Mesenchymal stem cell (in vitro differentiated cells and primary cell): ENCODE results near the gene VIPR2.

Experiments used
- DNase-seq: peaks from one replicate; pipeline ENCODE4 v3.0.0-alpha.2; 2013
- H2AFZ ChIP-seq: one replicate; pipeline ENCODE4 v1.6.1; 2013; ENCODE audit warnings: low read depth, mild to moderate bottlenecking, control low read depth, inconsistent platforms, low read length, moderate library complexity
- H2AK5ac ChIP-seq: 2 replicates; pipeline ENCODE4 v1.6.1; 2013; ENCODE audit warnings: low read length, moderate library complexity, mild to moderate bottlenecking, inconsistent platforms; ENCODE audit not compliant: severe bottlenecking
- H2BK120ac ChIP-seq: one replicate; pipeline ENCODE4 v1.6.1; 2013; ENCODE audit warnings: low read depth, mild to moderate bottlenecking, inconsistent platforms, low read length, moderate library complexity
- H2BK12ac ChIP-seq, 2 experiments: one replicate each; pipeline ENCODE4 v1.6.1; 2013; ENCODE audit warnings: inconsistent platforms in 2 of 2, low read length in 2 of 2, mild to moderate bottlenecking in 2 of 2, moderate library complexity in 2 of 2, control low read depth in 1 of 2
- H2BK15ac ChIP-seq: one replicate; pipeline ENCODE4 v1.6.1; 2013; ENCODE audit warnings: mild to moderate bottlenecking, low read depth, inconsistent platforms; ENCODE audit not compliant: poor library complexity, severe bottlenecking
- H2BK5ac ChIP-seq: 2 replicates; pipeline ENCODE4 v1.6.1; 2013; ENCODE audit warnings: low read depth, mild to moderate bottlenecking, low read length, control low read depth, inconsistent platforms; ENCODE audit not compliant: poor library complexity, severe bottlenecking
- H3K14ac ChIP-seq, 2 experiments: one replicate each; pipeline ENCODE4 v1.6.1; 2013; ENCODE audit warnings: inconsistent platforms in 2 of 2, low read length in 2 of 2, control low read depth in 1 of 2, mild to moderate bottlenecking in 1 of 2, moderate library complexity in 1 of 2
- H3K18ac ChIP-seq, 2 experiments: one replicate each; pipeline ENCODE4 v1.6.1; 2013; ENCODE audit warnings: inconsistent platforms in 2 of 2, low read length in 2 of 2, control low read depth in 1 of 2, low read depth in 1 of 2, mild to moderate bottlenecking in 1 of 2
- H3K23ac ChIP-seq, 2 experiments: one replicate each; pipeline ENCODE4 v1.6.1; 2013; ENCODE audit warnings: inconsistent platforms in 2 of 2, low read length in 2 of 2, mild to moderate bottlenecking in 2 of 2, moderate library complexity in 2 of 2, control low read depth in 1 of 2
- H3K27ac ChIP-seq: 2 replicates; pipeline ENCODE4 v1.5.1; 2013; ENCODE audit warnings: mild to moderate bottlenecking, moderate library complexity, low read length, control low read depth, inconsistent platforms; ENCODE audit not compliant: poor library complexity, severe bottlenecking
- H3K27me3 ChIP-seq, 2 experiments: 2 replicates each; pipeline versions ENCODE4 v1.6.1 to v1.7.0; 2013; ENCODE audit warnings: low read length in 2 of 2, mild to moderate bottlenecking in 2 of 2, moderate library complexity in 2 of 2, control low read depth in 1 of 2, inconsistent platforms in 1 of 2; ENCODE audit not compliant: control insufficient read depth in 1 of 2, insufficient read depth in 1 of 2
- H3K36me3 ChIP-seq, 2 experiments: 2 replicates each; pipeline versions ENCODE4 v1.6.1 to v1.7.0; 2013; ENCODE audit warnings: low read length in 2 of 2, control low read depth in 1 of 2, inconsistent platforms in 1 of 2, low read depth in 1 of 2, mild to moderate bottlenecking in 1 of 2; ENCODE audit not compliant: insufficient read depth in 2 of 2, control insufficient read depth in 1 of 2
- H3K4ac ChIP-seq, 2 experiments: one replicate each; pipeline ENCODE4 v1.6.1; 2013; ENCODE audit warnings: inconsistent platforms in 2 of 2, low read length in 2 of 2, mild to moderate bottlenecking in 2 of 2, moderate library complexity in 2 of 2, control low read depth in 1 of 2, low read depth in 1 of 2
- H3K4me1 ChIP-seq: 2 replicates; pipeline ENCODE4 v1.6.1; 2013; ENCODE audit warnings: low read depth, low read length, control low read depth; ENCODE audit not compliant: control insufficient read depth, insufficient read depth
- H3K4me2 ChIP-seq: 2 replicates; pipeline ENCODE4 v1.6.1; 2013; ENCODE audit warnings: low read length, mild to moderate bottlenecking, inconsistent platforms; ENCODE audit not compliant: poor library complexity, severe bottlenecking
- H3K4me3 ChIP-seq, 2 experiments: 2 replicates each; pipeline versions ENCODE4 v1.5.1 to v1.7.0; 2013; ENCODE audit warnings: low read length in 2 of 2, mild to moderate bottlenecking in 2 of 2, control low read depth in 1 of 2, low read depth in 1 of 2; ENCODE audit not compliant: insufficient read depth in 1 of 2
- H3K79me1 ChIP-seq: replicated peaks from 2 replicates; pipeline ENCODE4 v1.6.1; 2013; ENCODE audit warnings: mild to moderate bottlenecking, control low read depth, low read length, inconsistent platforms; ENCODE audit not compliant: poor library complexity, severe bottlenecking
- H3K9ac ChIP-seq: 2 replicates; pipeline ENCODE4 v1.7.0; 2013; ENCODE audit warnings: mild to moderate bottlenecking, low read length, moderate library complexity
- H3K9me3 ChIP-seq: 2 replicates; pipeline ENCODE4 v1.7.0; 2013; ENCODE audit warnings: mild to moderate bottlenecking, low read length; ENCODE audit not compliant: control insufficient read depth
- H4K8ac ChIP-seq: one replicate; pipeline ENCODE4 v1.6.1; 2013; ENCODE audit warnings: inconsistent platforms, mild to moderate bottlenecking, low read length, moderate library complexity
- H4K91ac ChIP-seq: one replicate; pipeline ENCODE4 v1.6.1; 2013; ENCODE audit warnings: mild to moderate bottlenecking, low read length, inconsistent platforms
- WGBS: methylation state at CpG from one replicate; pipeline ENCODE4 v1.1.7; 2013; ENCODE audit warnings: mixed read lengths; 5-methylcytosine and 5-hydroxymethylcytosine counted together

The VIPR2 gene

GRCh38 chr7:159147246-159147645 is 2.6 kb upstream of the VIPR2 start:
- Histone ChIP-seq H2BK120ac (no peak overlapping the region), H3K4me1 (peaks cover 16% of the 10 kb centered on the region), H2AFZ (no peak overlapping the region), H3K14ac (no peak overlapping the region), H3K27ac (no peak overlapping the region), H3K4me3 (no peak overlapping the region), H3K36me3 (no peaks in the 10 kb centered on the region), H3K79me1 (no peaks in the 10 kb centered on the region), H3K4ac (no peak overlapping the region), H3K23ac (no peak overlapping the region), H2AK5ac (no peak overlapping the region), H4K8ac (no peak overlapping the region), H3K27me3 (peaks cover 37 to 50% of the 10 kb centered on the region in 2 experiments), H2BK5ac (no peak overlapping the region), H2BK15ac (no peak overlapping the region), H3K18ac (no peak overlapping the region), H2BK12ac (no peak overlapping the region), H3K9ac (no peak overlapping the region), H4K91ac (no peak overlapping the region), H3K9me3 (no peaks in the 10 kb centered on the region), H3K4me2 (no peak overlapping the region)
- WGBS: 71% methylated on average over 13 of the region's 13 CpGs
- DNase-seq: no peak

GRCh38 chr7:159146084-159146858 is 1.6 kb upstream of the VIPR2 start:
- no peak overlapping the region for H3K4me3 ChIP-seq
- H3K14ac ChIP-seq: no peak overlapping the region
- H2AK5ac ChIP-seq: no peak overlapping the region
- H4K91ac ChIP-seq: no peak overlapping the region
- no peak overlapping the region for H3K9ac ChIP-seq
- H2BK5ac ChIP-seq: no peak overlapping the region
- no peak overlapping the region for H2AFZ ChIP-seq
- no peak overlapping the region for H3K18ac ChIP-seq
- H3K4me2 ChIP-seq: no peak overlapping the region
- no peak overlapping the region for H3K4ac ChIP-seq
- H3K27ac ChIP-seq: no peak overlapping the region
- no peak overlapping the region for H2BK120ac ChIP-seq
- no peak for DNase-seq
- WGBS: 92% methylated on average over 8 of the region's 8 CpGs
- no peak overlapping the region for H2BK15ac ChIP-seq
- no peaks in the 10 kb centered on the region for H3K9me3 ChIP-seq
- peaks cover 44 to 49% of the 10 kb centered on the region in 2 experiments for H3K27me3 ChIP-seq
- no peaks in the 10 kb centered on the region for H3K79me1 ChIP-seq
- no peaks in the 10 kb centered on the region for H3K36me3 ChIP-seq
- no peak overlapping the region for H4K8ac ChIP-seq
- H2BK12ac ChIP-seq: no peak overlapping the region
- no peak overlapping the region for H3K23ac ChIP-seq
- H3K4me1 ChIP-seq: peaks cover 17% of the 10 kb centered on the region

GRCh38 chr7:159145490-159145855 is 806 bp upstream of the VIPR2 start:
- H2BK12ac ChIP-seq: no peak overlapping the region
- H4K8ac ChIP-seq: no peak overlapping the region
- no peak overlapping the region for H3K18ac ChIP-seq
- H3K79me1 ChIP-seq: no peaks in the 10 kb centered on the region
- H2BK5ac ChIP-seq: no peak overlapping the region
- DNase-seq: no peak
- H3K9me3 ChIP-seq: no peaks in the 10 kb centered on the region
- H3K36me3 ChIP-seq: no peaks in the 10 kb centered on the region
- 13% methylated on average over 22 of the region's 30 CpGs for WGBS
- H3K27ac ChIP-seq: no peak overlapping the region
- H3K27me3 ChIP-seq: peaks cover 44 to 47% of the 10 kb centered on the region in 2 experiments
- H2AFZ ChIP-seq: no peak overlapping the region
- H3K4me2 ChIP-seq: peak overlapping the region; percentile 69
- H2AK5ac ChIP-seq: no peak overlapping the region
- no peak overlapping the region for H4K91ac ChIP-seq
- no peak overlapping the region for H3K14ac ChIP-seq
- H3K4ac ChIP-seq: no peak overlapping the region
- no peak overlapping the region for H3K4me3 ChIP-seq
- H2BK15ac ChIP-seq: no peak overlapping the region
- H2BK120ac ChIP-seq: no peak overlapping the region
- peaks cover 17% of the 10 kb centered on the region for H3K4me1 ChIP-seq
- no peak overlapping the region for H3K23ac ChIP-seq
- H3K9ac ChIP-seq: no peak overlapping the region

GRCh38 chr7:159143780-159144757 is 598 bp downstream of the VIPR2 start:
- Histone ChIP-seq H3K79me1 (no peaks in the 10 kb centered on the region), H3K4me2 (peak overlapping the region; percentile 89), H3K4me1 (peaks cover 17% of the 10 kb centered on the region), H2AK5ac (no peak overlapping the region), H3K23ac (no peak overlapping the region), H3K18ac (no peak overlapping the region), H3K27ac (no peak overlapping the region), H3K14ac (no peak overlapping the region), H4K8ac (no peak overlapping the region), H3K4me3 (peak overlapping the region; percentile 49 to 53), H4K91ac (no peak overlapping the region), H2BK12ac (no peak overlapping the region), H3K27me3 (peaks cover 44 to 57% of the 10 kb centered on the region in 2 experiments), H2BK15ac (no peak overlapping the region), H2AFZ (no peak overlapping the region), H3K36me3 (no peaks in the 10 kb centered on the region), H2BK5ac (no peak overlapping the region), H3K9me3 (no peaks in the 10 kb centered on the region), H3K4ac (no peak overlapping the region), H3K9ac (peak overlapping the region; percentile 15), H2BK120ac (no peak overlapping the region)
- WGBS: 2% methylated on average over 77 of the region's 97 CpGs
- DNase-seq: no peak
